Measurements from ENCODE around the gene TMEM259. TPM values are rescaled to one million over a fixed set of nuclear protein-coding genes. Genes with fewer than 3 reads are reported as not detected.

The TMEM259 gene
- total RNA-seq, 1 donor from 2014 or later = 199 TPM

DNA sequence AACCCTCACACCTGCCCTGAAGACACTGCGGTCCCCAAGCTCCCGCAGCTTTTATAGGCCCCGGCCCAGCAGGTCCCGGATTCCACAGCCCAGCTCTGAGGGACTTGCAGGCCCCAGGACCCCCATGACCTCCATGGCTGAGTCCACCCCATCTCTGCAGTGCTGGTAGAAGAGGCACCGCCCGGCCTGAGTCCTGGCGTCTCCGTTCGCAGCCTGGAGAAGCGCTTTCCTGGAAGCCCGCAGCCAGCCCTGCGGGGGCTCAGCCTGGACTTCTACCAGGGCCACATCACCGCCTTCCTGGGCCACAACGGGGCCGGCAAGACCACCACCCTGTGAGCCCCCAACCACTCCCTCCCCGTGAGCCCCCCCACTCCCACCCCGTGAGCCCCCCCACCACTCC, 28.2 kb upstream of the TMEM259 start:
- no peak for DNase-seq (ENCODE audit: low spot score, unreplicated experiment)
- Mint-ChIP-seq H3K4me3 (ENCODE audit: low read depth) (no peak overlapping the region), H3K9me3 (ENCODE audit: low read depth) (no peaks in the 10 kb centered on the region), H3K36me3 (ENCODE audit: insufficient read depth) (peaks cover 1% of the 10 kb centered on the region), H3K4me1 (ENCODE audit: low read depth) (no peaks in the 10 kb centered on the region), H3K27ac (no peak overlapping the region), H3K27me3 (no peaks in the 10 kb centered on the region)
- TF ChIP-seq, protein P1, sequence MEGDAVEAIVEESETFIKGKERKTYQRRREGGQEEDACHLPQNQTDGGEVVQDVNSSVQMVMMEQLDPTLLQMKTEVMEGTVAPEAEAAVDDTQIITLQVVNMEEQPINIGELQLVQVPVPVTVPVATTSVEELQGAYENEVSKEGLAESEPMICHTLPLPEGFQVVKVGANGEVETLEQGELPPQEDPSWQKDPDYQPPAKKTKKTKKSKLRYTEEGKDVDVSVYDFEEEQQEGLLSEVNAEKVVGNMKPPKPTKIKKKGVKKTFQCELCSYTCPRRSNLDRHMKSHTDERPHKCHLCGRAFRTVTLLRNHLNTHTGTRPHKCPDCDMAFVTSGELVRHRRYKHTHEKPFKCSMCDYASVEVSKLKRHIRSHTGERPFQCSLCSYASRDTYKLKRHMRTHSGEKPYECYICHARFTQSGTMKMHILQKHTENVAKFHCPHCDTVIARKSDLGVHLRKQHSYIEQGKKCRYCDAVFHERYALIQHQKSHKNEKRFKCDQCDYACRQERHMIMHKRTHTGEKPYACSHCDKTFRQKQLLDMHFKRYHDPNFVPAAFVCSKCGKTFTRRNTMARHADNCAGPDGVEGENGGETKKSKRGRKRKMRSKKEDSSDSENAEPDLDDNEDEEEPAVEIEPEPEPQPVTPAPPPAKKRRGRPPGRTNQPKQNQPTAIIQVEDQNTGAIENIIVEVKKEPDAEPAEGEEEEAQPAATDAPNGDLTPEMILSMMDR (IDR thresholded peaks at IDR 0.05; ENCODE audit: unreplicated experiment) = no peak

DNA sequence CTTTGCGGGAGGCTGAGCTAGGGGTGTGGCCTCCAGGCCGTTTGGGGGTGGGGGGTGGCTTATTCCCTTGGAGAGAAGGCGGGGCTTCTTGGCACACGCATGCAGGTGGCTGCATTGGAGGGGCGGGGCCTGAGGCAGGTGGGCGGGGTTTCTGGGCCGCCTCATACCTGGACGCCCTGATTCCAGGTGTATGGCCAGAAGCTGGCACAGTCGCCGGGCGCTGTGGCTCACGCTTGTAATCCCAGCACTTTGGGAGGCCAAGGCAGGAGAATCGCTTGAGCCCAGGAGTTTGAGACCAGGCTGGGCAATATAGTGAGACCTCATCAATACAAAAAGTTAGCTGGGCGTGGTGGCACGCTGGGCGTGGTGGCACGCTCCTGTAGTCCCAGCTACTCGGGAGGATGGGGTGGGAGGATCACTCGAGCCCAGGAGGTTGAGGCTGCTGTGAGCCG, 26.8 kb upstream of the TMEM259 start:
- H3K36me3 Mint-ChIP-seq (ENCODE audit: insufficient read depth) = peaks cover 1% of the 10 kb centered on the region

DNA sequence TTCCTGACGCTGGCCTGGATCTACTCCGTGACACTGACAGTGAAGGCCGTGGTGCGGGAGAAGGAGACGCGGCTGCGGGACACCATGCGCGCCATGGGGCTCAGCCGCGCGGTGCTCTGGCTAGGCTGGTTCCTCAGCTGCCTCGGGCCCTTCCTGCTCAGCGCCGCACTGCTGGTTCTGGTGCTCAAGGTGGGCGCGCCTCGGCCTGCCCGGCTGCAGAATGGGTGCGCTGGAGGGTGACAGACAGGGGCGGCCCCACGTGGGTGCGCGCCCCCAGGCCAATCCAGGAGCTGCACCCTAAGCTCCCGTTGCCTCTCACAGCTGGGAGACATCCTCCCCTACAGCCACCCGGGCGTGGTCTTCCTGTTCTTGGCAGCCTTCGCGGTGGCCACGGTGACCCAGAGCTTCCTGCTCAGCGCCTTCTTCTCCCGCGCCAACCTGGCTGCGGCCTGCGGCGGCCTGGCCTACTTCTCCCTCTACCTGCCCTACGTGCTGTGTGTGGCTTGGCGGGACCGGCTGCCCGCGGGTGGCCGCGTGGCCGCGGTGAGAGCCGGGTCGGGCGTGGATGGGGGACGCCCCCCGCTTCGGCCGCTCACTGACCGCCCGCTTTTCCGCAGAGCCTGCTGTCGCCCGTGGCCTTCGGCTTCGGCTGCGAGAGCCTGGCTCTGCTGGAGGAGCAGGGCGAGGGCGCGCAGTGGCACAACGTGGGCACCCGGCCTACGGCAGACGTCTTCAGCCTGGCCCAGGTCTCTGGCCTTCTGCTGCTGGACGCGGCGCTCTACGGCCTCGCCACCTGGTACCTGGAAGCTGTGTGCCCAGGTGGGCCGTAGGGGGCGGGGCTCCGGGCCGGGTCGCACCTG, 26.1 kb upstream of the TMEM259 start:
- TF ChIP-seq, protein P1 (IDR thresholded peaks at IDR 0.05; ENCODE audit: unreplicated experiment) = no peak

More for the DNA sequence above, 26.8 kb upstream of the TMEM259 start:
- DNase-seq (ENCODE audit: low spot score, unreplicated experiment) = no peak
- H3K27ac Mint-ChIP-seq = no peak overlapping the region
- H3K4me1 Mint-ChIP-seq (ENCODE audit: low read depth) = no peaks in the 10 kb centered on the region
- TF ChIP-seq, protein P1 (IDR thresholded peaks at IDR 0.05; ENCODE audit: unreplicated experiment) = no peak
- no peaks in the 10 kb centered on the region for H3K9me3 Mint-ChIP-seq (ENCODE audit: low read depth)
- H3K27me3 Mint-ChIP-seq = no peaks in the 10 kb centered on the region
- no peak overlapping the region for H3K4me3 Mint-ChIP-seq (ENCODE audit: low read depth)

DNA sequence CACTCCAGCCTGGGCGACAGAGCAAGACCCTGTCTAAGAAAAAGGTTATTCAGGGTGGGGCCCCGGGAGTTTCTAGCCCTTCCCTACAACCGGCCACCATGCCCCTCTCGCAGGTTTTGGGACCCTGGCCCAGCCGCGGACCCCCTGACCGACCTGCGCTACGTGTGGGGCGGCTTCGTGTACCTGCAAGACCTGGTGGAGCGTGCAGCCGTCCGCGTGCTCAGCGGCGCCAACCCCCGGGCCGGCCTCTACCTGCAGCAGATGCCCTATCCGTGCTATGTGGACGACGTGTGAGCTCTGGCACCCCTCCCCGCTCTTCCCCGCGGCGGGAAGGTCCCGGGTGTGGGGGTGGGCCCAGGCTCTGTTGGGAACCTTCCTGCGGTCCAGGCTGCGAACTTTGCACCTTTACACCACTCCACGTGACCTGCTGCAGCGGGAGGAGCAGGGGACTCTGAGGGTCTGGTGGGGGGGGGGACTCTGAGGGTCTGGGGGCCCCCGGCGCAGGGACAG, 25.2 kb upstream of the TMEM259 start:
- TF ChIP-seq, protein P1 (IDR thresholded peaks at IDR 0.05; ENCODE audit: unreplicated experiment) = no peak
- no peak overlapping the region for H3K4me3 Mint-ChIP-seq (ENCODE audit: low read depth)
- H3K4me1 Mint-ChIP-seq (ENCODE audit: low read depth) = peaks cover 1% of the 10 kb centered on the region
- H3K27me3 Mint-ChIP-seq = no peaks in the 10 kb centered on the region
- DNase-seq (ENCODE audit: low spot score, unreplicated experiment) = no peak
- no peak overlapping the region for H3K27ac Mint-ChIP-seq
- peaks cover 1% of the 10 kb centered on the region for H3K36me3 Mint-ChIP-seq (ENCODE audit: insufficient read depth)
- no peaks in the 10 kb centered on the region for H3K9me3 Mint-ChIP-seq (ENCODE audit: low read depth)

More for the DNA sequence above, 26.1 kb upstream of the TMEM259 start:
- Mint-ChIP-seq H3K4me1 (ENCODE audit: low read depth) (no peaks in the 10 kb centered on the region), H3K9me3 (ENCODE audit: low read depth) (no peaks in the 10 kb centered on the region), H3K27me3 (no peaks in the 10 kb centered on the region), H3K36me3 (ENCODE audit: insufficient read depth) (peaks cover 1% of the 10 kb centered on the region), H3K27ac (no peak overlapping the region), H3K4me3 (ENCODE audit: low read depth) (no peak overlapping the region)
- DNase-seq (ENCODE audit: low spot score, unreplicated experiment) = no peak

DNA sequence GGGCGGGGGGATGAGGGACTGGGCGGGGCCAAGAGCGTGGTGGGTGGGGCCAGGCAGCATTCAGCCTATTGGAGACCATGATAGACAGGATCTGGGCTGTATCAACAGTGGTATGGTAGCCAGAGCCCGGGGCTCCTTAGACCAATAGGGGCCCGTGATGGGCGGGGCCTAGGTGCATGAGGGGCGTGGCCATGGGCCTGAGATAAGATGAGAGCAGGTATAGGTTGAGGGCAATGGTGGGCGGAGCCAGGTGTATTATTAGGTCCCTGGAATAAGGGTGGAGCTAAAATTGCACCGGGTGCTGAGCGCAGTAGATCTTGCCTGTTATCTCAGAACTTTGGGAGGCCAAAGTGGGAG, 24.3 kb upstream of the TMEM259 start:
- no peaks in the 10 kb centered on the region for H3K27me3 Mint-ChIP-seq
- H3K4me3 Mint-ChIP-seq (ENCODE audit: low read depth) = no peak overlapping the region
- DNase-seq (ENCODE audit: low spot score, unreplicated experiment) = no peak
- H3K27ac Mint-ChIP-seq = no peak overlapping the region
- no peaks in the 10 kb centered on the region for H3K9me3 Mint-ChIP-seq (ENCODE audit: low read depth)
- H3K36me3 Mint-ChIP-seq (ENCODE audit: insufficient read depth) = peaks cover 1% of the 10 kb centered on the region
- H3K4me1 Mint-ChIP-seq (ENCODE audit: low read depth) = peaks cover 5% of the 10 kb centered on the region
- TF ChIP-seq, protein P1 (IDR thresholded peaks at IDR 0.05; ENCODE audit: unreplicated experiment) = no peak

Measured in progenitor cell of endocrine pancreas (in vitro differentiated cells).